GM18520 (cell line): ENCODE data around the gene MYO7B.

Experiments
- ATAC-seq: cut with Tn5 transposase; IDR thresholded peaks from one replicate; pipeline ENCODE4 v1.9.1; 2021; ENCODE audit not compliant: unreplicated experiment

Gene MYO7B

GRCh38 chr2:127646487-127647241 lies 111.2 kb downstream of the MYO7B start:
- no peak for ATAC-seq

- ATAC-seq, result no peak
Observed at GRCh38 chr2:127647242-127648190, 112.0 kb downstream of the MYO7B start.

GRCh38 chr2:127648321-127648720 lies 112.8 kb downstream of the MYO7B start:
- ATAC-seq, result no peak

- no peak for ATAC-seq
Observed at GRCh38 chr2:127649100-127649611, 113.7 kb downstream of the MYO7B start.

GRCh38 chr2:127649684-127650040 lies 114.2 kb downstream of the MYO7B start:
- no peak for ATAC-seq

- ATAC-seq, result no peak
Observed at GRCh38 chr2:127650041-127650784, 114.7 kb downstream of the MYO7B start.

GRCh38 chr2:127650785-127651380 lies 115.4 kb downstream of the MYO7B start:
- no peak for ATAC-seq

GRCh38 chr2:127651381-127651809 lies 115.9 kb downstream of the MYO7B start:
- no peak for ATAC-seq

GRCh38 chr2:127651971-127652550 lies 116.6 kb downstream of the MYO7B start:
- ATAC-seq, result no peak

GRCh38 chr2:127652786-127653357 lies 117.4 kb downstream of the MYO7B start:
- ATAC-seq, result no peak

GRCh38 chr2:127653421-127654083 lies 118.1 kb downstream of the MYO7B start:
- no peak for ATAC-seq

GRCh38 chr2:127654084-127654837 lies 118.8 kb downstream of the MYO7B start:
- ATAC-seq, result no peak

GRCh38 chr2:127654838-127655175 lies 119.3 kb downstream of the MYO7B start:
- ATAC-seq, result no peak

GRCh38 chr2:127655209-127656073 lies 120.0 kb downstream of the MYO7B start:
- no peak for ATAC-seq

- ATAC-seq, result no peak
Observed at GRCh38 chr2:127656569-127657231, 121.2 kb downstream of the MYO7B start.

- no peak for ATAC-seq
Observed at GRCh38 chr2:127657232-127657595, 121.7 kb downstream of the MYO7B start.

- ATAC-seq, result no peak
Observed at GRCh38 chr2:127658146-127658545, 122.7 kb downstream of the MYO7B start.
